Choroid plexus epithelial cell (primary cell): ENCODE results near the gene CAMK1D.

Experiments used
- DNase-seq: peaks from one replicate; pipeline ENCODE4 v3.0.0-alpha.2; 2010; ENCODE audit warnings: low read depth
- H3K4me3 ChIP-seq: 2 replicates; pipeline ENCODE4 v1.5.1; 2011; ENCODE audit warnings: low read depth, mild to moderate bottlenecking, control low read depth, low read length, moderate library complexity
- TF ChIP-seq, protein P1 (sequence below): conservative IDR thresholded peaks from 2 replicates; pipeline ENCODE4 v1.5.1; 2011; ENCODE audit warnings: low read depth, mild to moderate bottlenecking, control low read depth, inconsistent platforms, low read length, moderate library complexity

Gene CAMK1D

DNA sequence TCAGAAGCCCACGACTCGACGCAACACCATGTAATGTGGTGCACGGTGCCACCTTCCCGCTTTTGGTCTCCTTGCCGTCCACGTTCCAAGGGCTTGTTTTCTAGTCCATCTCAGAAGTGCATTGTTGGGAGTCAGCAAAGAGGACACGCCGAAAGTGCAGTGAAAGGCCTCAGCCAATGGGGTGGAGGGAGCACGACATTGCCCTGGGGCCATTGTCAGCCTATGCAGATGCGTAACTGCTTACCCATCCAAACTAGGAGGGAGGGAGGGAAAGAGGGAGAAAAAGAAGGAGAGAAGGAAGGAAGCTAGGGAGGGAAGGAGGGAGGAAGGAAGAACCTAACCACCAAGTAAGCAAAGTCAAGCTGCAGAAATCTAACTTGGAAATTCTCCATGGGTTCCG is 449.8 kb downstream of the CAMK1D start:
- DNase-seq: no peak
- TF ChIP-seq, protein P1, sequence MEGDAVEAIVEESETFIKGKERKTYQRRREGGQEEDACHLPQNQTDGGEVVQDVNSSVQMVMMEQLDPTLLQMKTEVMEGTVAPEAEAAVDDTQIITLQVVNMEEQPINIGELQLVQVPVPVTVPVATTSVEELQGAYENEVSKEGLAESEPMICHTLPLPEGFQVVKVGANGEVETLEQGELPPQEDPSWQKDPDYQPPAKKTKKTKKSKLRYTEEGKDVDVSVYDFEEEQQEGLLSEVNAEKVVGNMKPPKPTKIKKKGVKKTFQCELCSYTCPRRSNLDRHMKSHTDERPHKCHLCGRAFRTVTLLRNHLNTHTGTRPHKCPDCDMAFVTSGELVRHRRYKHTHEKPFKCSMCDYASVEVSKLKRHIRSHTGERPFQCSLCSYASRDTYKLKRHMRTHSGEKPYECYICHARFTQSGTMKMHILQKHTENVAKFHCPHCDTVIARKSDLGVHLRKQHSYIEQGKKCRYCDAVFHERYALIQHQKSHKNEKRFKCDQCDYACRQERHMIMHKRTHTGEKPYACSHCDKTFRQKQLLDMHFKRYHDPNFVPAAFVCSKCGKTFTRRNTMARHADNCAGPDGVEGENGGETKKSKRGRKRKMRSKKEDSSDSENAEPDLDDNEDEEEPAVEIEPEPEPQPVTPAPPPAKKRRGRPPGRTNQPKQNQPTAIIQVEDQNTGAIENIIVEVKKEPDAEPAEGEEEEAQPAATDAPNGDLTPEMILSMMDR: no peak
- H3K4me3 ChIP-seq: no peak overlapping the region

DNA sequence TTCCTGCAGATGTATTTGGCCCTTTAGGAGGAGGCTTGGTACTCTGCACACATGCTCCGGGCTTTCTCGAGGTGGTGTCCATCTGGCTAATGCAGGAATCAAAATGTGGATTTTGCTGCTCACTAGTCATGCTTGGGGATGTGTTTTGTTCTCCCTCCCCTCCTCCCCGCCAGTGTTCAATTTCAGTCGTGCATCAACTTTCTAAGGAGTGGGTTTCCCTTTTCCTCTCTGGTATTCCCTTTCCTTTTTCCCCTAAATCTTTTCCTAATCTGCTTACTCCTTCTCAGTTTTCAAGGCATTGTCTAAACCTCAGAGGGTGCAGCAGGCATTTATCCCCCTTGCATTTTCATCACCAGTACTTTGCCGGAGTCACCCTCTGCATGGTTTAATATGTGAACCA is 450.4 kb downstream of the CAMK1D start:
- no peak for DNase-seq
- no peak overlapping the region for H3K4me3 ChIP-seq
- TF ChIP-seq, protein P1: no peak

DNA sequence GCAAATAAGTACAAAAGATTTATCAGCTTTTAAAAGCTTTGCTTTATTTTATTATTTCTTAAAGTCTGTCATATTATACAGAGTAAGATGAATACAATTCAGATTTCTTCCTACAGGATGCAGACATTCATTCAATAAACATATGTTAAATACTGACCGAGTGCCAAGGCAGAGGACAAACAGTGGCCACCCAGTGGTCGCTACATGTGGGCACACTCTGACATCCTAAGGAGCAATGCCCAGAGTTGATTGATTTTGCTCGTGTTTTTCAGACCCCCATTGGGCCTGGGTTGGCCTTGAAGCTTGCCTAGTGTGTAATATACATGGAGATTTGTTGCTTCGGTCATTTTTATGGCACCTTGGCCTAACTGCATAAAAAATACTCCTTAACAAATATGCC is 451.0 kb downstream of the CAMK1D start:
- no peak overlapping the region for H3K4me3 ChIP-seq
- no peak for DNase-seq
- TF ChIP-seq, protein P1: peak; percentile 25

DNA sequence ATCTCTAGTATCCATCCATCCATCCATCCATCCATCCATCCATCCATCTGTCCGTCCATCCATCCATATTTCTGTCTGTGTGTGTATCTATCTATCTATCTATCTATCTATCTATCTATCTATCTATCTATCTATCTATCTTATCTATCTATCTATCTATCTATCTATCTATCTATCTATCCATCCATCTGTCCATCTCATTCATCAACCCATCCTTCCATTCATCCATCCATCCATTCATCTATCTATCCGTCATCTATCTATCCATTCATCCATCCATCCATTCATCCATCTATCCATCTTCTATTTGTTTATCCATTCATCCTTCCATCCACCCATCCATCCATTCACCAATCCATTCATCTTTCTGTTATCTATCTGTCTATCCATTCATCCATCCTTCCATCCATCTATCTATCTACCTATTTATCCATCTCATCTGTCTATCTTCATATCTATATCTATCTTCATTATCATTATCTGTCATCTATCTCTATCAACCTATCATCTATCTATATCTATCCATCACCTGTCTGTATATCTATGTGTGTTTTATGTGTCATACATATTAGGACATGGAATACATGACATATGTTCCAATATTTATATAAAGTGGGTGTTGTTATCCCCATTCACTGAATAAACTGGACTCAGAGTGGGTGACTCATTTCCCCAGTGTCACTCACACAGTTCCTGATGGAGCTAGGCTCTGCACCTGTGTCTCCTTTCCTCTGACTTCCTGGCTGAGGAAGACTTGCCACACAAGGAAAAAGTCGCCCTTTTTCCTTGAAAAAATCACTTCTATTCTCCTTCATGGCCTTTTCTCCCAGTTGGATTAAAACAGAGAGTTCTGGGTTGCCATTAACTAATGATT is 452.1 kb downstream of the CAMK1D start:
- no peak for DNase-seq
- no peak overlapping the region for H3K4me3 ChIP-seq
- TF ChIP-seq, protein P1: no peak

DNA sequence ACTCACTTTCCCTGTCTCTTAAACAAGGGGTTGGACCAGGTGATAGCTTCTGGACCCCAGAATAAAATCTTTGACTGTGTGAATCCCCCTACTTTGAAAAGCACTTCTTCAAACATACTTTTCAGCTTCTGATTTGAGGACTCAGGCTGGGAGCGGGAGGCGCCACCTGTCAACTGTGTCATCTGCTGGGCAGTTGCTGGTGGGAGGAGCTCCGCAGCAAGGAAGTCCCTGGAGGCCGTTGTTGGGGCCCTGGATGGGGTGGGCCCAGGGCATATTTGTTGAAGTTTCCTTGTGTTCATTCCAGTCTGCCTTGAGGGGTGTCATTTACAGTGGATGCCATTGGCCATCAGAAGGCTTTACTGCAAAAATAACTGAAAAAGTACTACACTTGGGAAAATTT is 454.4 kb downstream of the CAMK1D start:
- TF ChIP-seq, protein P1: no peak
- no peak for DNase-seq
- H3K4me3 ChIP-seq: no peak overlapping the region

DNA sequence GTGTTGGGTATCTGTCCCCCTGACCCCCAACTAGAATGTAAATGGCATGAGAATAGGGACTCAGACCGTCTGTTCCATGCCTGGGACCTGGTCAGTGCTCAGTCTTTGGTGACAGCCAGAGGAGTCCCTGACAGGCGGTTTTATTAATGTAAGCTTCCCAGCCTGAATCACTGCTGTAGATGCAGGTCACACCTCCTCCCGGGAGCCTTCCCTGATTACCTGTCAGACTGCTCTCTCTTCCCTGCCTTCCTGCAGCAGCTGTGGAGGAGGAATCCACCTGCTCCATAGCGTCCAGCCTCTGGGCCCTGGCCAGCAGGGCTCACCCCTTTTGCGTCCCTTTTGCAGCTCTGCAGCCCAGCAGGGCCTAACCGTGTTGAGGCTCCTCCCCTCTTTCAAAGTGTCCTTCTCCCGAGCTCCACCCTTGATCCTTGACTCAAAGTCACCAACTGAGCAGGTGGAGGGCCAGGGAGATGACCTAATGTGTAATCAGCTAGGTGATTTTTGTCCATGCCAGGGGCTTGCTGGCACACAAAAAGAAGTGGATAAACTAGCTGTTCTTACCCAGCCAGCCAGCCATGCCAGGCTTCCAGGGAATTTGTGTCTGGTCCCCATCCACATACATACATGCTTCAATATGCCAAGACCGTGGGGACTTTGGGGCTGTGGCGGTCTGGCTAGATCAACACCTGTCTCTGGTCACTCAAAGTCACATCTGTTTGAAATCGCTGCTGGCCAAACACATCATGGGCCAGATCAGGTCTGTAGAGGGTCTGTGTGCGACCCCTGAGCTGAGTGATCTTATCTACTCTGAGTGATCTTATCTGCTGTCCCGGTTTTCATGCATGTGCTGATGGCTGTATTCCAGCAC is 457.1 kb downstream of the CAMK1D start:
- no peak overlapping the region for H3K4me3 ChIP-seq
- no peak for DNase-seq
- TF ChIP-seq, protein P1: no peak
